ENCODE data around the gene F10. TPM values are rescaled to one million over a fixed set of nuclear protein-coding genes. Genes with fewer than 3 reads are reported as not detected.

F10 gene
- total and polyA plus RNA-seq, 4 donors = 2.5 to 18.8 (median 7.7) TPM

DNA sequence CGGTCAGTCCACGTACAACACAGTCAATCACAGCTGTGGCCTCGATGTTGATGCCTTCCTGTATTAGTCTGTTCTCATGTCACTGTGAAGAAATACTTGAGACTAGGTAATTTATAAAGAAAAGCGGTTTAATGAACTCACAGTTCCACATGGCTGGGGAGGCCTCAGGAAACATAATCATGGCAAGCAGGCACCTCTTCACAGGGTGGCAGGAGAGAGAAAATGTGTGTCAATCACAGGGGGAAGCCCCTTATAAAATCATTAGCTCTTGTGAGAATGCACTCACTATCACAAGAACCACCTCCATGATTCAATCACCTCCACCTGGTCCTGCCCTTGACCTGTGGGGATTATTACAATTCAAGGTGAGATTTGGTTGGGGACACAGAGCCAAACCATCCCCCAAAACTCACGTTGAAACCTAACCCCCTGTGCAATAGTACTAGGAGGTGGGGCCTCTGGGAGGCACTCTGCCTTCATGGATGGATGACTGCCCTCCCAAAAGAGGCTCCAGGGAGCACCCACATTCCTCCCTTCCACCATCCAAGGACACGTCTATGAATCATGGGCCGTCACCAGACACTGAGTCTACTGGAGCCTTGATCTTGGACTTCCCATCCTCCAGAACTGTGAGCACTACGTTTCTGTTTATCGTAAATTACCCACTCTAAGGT is 33.5 kb downstream of the F10 start:
- Histone ChIP-seq H3K27me3 (ENCODE audit: control insufficient read depth in 3 of 3, insufficient read depth in 3 of 3, low read length in 2 of 3) (peaks cover 0 to 11% (median 2%) of the 10 kb centered on the region in 3 donors), H3K27ac (ENCODE audit: low read depth in 1 of 2, low read length in 1 of 2) (no peak overlapping the region), H3K36me3 (ENCODE audit: control insufficient read depth in 4 of 4, insufficient read depth in 4 of 4, low read length in 4 of 4) (no peaks in the 10 kb centered on the region), H3K4me3 (no peak overlapping the region), H3K4me1 (ENCODE audit: control insufficient read depth in 5 of 5, insufficient read depth in 5 of 5, low read length in 5 of 5) (peaks cover 0 to 21% (median 4%) of the 10 kb centered on the region in 5 donors), H3K9ac (ENCODE audit: insufficient read depth in 1 of 2, low read length in 2 of 2) (no peak overlapping the region), H3K9me3 (ENCODE audit: control insufficient read depth in 4 of 4, insufficient read depth in 3 of 4, low read length in 3 of 4) (no peaks in the 10 kb centered on the region)
- TF ChIP-seq, protein P1, sequence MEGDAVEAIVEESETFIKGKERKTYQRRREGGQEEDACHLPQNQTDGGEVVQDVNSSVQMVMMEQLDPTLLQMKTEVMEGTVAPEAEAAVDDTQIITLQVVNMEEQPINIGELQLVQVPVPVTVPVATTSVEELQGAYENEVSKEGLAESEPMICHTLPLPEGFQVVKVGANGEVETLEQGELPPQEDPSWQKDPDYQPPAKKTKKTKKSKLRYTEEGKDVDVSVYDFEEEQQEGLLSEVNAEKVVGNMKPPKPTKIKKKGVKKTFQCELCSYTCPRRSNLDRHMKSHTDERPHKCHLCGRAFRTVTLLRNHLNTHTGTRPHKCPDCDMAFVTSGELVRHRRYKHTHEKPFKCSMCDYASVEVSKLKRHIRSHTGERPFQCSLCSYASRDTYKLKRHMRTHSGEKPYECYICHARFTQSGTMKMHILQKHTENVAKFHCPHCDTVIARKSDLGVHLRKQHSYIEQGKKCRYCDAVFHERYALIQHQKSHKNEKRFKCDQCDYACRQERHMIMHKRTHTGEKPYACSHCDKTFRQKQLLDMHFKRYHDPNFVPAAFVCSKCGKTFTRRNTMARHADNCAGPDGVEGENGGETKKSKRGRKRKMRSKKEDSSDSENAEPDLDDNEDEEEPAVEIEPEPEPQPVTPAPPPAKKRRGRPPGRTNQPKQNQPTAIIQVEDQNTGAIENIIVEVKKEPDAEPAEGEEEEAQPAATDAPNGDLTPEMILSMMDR (IDR thresholded peaks at IDR 0.05; ENCODE audit: control extremely low read depth, extremely low read depth) = no peak
- no peak for DNase-seq
- WGBS, 2 donors = 89 to 94% methylated on average over 9 of the region's 9 CpGs
- ATAC-seq (ENCODE audit: insufficient read depth, low FRiP score) = no peak

DNA sequence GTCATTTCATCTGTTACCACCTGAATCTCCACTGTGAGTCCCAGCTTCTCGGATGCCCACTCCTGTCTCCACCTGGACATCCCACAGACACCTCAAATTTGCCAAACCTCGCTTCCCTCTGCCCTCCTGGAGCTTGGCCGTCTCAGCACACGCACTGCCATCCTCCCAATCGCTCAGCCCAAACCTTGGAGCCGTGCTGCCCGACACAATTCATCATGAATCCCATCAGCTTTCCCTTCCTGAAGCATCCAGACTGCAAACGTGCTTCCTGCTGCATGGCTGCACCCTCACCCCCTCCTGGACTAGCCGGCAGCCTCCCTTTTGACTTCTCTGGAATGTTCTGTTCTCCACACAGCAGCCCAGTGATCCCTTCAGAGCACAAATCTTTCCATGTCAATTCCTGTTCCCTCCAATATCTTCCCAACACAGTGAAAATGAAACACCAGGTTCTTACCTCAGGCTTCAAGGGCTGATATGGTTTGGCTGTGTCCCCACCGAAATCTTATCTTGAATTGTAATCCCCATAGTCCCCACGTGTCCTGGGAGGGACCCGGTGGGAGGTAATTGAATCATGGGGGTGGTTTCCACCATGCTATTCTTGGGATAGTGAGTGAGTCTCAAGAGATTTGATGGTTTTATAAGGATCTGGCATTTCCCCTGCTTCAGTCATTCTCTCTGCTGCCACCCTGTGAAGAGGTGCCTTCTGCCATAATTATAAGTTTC is 34.8 kb downstream of the F10 start:
- no peak overlapping the region for H3K27ac ChIP-seq (ENCODE audit: low read depth in 1 of 2, low read length in 1 of 2)
- H3K4me3 ChIP-seq = no peak overlapping the region
- H3K9me3 ChIP-seq (ENCODE audit: control insufficient read depth in 4 of 4, insufficient read depth in 3 of 4, low read length in 3 of 4) = no peaks in the 10 kb centered on the region
- no peaks in the 10 kb centered on the region for H3K36me3 ChIP-seq (ENCODE audit: control insufficient read depth in 4 of 4, insufficient read depth in 4 of 4, low read length in 4 of 4)
- H3K27me3 ChIP-seq (ENCODE audit: control insufficient read depth in 3 of 3, insufficient read depth in 3 of 3, low read length in 2 of 3) = peaks cover 0 to 4% (median 2%) of the 10 kb centered on the region in 3 donors
- DNase-seq (no peak), ATAC-seq (ENCODE audit: insufficient read depth, low FRiP score) (no peak)
- TF ChIP-seq, protein P1 (IDR thresholded peaks at IDR 0.05; ENCODE audit: control extremely low read depth, extremely low read depth) = no peak
- no peak overlapping the region for H3K9ac ChIP-seq (ENCODE audit: insufficient read depth in 1 of 2, low read length in 2 of 2)
- H3K4me1 ChIP-seq (ENCODE audit: control insufficient read depth in 5 of 5, insufficient read depth in 5 of 5, low read length in 5 of 5) = peaks cover 0 to 13% (median 0%) of the 10 kb centered on the region in 5 donors
- WGBS, 2 donors = 70 to 77% methylated on average over 12 of the region's 12 CpGs

DNA sequence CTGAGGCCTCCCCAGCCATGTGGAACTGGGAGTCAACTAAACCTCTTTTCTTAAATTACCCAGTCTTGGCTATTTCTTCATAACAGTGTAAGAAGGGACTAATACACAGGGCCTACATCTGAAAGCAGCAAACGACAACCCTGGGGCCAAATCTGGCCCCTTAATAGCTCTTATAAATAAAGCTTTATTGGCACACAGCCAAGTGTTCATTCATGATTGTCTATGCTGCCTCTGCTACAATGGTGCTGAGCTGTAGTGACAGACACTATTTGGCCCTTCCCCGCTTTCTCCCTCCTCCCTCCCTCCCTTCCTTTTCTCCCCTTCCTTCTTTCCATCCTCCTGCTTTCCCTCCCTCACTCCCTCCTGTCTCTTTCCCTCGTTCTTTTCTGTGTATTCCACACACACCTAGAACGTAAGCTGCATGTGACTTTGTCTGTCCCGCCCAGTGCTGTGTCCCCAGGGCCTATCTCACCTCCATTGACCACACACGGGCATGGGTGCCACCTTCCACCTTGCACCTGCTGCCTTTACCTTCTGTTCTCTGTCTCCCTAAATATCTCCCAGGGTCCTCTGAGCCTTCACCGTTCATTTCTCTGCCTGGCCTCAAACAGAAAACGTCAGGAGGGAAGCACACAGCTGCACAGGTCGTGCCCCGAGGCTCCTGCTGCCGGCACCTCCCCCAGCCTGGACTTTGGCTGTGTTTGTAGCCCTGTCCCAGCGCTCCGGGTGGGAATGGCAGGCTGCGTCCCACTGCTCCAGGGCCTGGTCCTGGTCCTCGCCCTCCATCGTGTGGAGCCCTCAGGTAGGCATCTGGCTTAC is 35.5 kb downstream of the F10 start, which contains the start of gene PROZ:
TSS of gene PROZ (plus strand) at position 720 of the 819 bp plus-strand sequence. CDS start at position 733, 13 bp downstream.
- DNase-seq (no peak), ATAC-seq (ENCODE audit: insufficient read depth, low FRiP score) (no peak)
- Histone ChIP-seq H3K36me3 (ENCODE audit: control insufficient read depth in 4 of 4, insufficient read depth in 4 of 4, low read length in 4 of 4) (no peaks in the 10 kb centered on the region), H3K27ac (ENCODE audit: low read depth in 1 of 2, low read length in 1 of 2) (no peak within 1 kb of the TSS), H3K27me3 (ENCODE audit: control insufficient read depth in 3 of 3, insufficient read depth in 3 of 3, low read length in 2 of 3) (peaks cover 0 to 11% (median 0%) of the 10 kb centered on the region in 3 donors), H3K9me3 (ENCODE audit: control insufficient read depth in 4 of 4, insufficient read depth in 3 of 4, low read length in 3 of 4) (no peaks in the 10 kb centered on the region), H3K9ac (ENCODE audit: insufficient read depth in 1 of 2, low read length in 2 of 2) (no peak within 1 kb of the TSS), H3K4me1 (ENCODE audit: control insufficient read depth in 5 of 5, insufficient read depth in 5 of 5, low read length in 5 of 5) (peaks cover 0 to 8% (median 0%) of the 10 kb centered on the region in 5 donors), H3K4me3 (no peak within 1 kb of the TSS)
- WGBS, 2 donors = 68 to 77% methylated on average over 16 of the region's 16 CpGs
- TF ChIP-seq, protein P1 (IDR thresholded peaks at IDR 0.05; ENCODE audit: control extremely low read depth, extremely low read depth) = no peak

Measured in lung (tissue), 12 donors.